ENCODE data around the gene MAP6D1.

MAP6D1 gene

DNA sequence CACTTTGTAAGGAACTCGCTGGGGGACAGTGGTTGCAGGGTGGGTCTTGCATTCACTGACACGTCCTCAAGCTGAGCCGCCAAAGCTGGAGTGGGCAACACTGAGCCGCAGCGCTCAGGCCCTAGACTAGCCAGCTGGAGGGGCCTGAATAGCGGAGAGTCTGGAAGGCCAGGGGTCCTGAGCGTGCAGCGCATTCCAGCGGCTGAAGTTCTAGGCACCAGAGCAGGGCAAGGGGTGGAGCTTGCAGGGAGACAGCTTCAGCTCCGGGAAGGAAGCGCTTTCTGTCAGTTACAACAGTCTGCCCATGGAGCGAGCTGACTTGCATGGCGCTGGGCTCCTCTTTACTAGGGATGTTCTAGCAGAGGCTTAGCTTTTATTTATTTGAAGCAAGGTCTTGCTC is 2.7 kb downstream of the MAP6D1 start:
- no peak for DNase-seq

DNA sequence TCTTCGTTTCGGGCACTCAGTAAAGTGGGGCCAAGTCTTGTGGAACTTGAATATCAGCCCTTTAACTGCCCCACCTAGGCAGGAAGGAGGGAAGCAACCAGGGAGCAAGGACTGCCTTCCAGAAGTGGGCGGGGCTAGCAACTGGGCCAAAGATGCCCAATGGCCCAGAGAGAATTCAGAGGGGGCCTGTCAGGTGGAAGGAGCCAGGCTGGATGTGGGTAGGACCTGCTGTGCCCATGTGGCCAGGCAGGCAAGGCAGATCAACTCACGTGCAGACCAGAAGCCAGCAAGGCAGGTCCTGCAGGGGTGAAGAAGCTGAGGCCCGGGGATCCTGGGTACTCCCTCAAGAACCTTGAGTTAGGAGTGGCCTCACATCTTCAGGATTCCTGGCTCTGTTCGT is 5.5 kb downstream of the MAP6D1 start:
- no peak for DNase-seq

DNA sequence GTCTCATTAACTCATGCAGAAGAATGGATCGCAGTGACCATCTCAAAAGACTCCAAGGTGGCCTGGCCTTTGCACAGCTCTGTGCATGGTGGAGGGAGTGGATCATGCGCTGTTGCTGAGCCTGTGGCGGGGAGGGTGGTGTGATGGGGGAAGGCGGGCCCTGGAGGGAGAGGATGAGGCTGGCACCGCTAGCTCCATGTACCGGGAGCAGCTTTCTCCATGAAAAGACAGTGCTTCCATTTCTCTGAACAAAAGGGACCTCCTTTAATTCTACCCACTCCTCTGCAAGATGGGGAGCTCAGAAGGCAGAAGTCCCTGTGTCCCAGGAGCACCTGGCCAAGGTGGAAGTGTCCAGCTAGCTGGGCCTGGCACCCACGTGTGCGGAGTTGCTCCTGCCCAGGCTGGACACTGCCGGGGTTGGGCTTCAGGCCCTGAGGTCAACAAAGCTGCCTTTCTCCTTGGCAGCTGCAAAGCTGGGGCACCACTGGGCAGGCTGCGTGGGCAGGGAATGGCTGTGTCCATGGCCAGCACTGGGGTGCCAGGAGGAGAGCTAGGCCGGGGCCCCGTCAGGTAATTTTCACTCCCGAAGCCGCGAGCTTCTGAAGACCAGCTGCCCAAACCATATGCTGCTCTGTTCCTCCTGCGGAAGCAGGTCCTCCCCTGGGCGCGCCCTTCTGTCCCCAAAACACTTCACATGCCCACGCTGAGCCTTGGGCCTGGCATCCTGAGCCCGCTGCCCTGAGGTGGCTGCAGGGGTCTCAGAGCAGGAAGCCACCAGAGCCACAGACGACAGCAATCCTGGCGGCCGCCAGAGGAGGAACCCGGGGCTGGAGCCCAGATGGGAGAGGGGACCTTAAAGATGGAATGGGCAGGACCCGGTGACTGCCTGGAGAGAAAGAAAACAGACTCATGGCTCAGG is 6.4 kb downstream of the MAP6D1 start:
- DNase-seq = no peak

DNA sequence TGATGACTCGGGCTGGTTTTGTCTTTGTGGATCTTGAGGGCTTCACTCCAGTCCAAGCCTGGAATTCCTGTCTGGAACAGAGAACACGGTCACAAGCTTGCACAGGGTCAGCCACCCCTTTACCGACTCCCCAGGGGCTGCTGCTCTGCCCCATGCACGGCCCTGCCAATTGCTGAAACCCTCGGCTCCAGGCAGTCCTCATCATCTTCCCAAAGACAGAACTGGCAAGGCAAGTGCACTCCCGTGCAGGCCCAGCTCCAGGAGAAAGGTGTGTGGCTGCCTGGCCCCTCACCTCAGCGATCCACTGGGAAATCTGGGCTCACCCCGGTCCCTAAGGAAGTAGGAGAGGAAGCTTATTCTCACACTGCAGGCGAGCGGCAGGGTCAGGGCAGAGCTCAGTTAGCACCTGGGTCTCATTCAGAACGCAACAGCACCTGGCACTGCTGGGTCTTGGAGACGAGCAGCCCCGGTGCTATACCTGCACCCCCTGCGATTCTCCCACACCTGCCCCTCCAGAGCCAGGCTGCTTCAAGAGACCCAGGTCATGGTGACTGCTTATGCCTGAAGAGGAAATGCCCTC is 7.2 kb downstream of the MAP6D1 start:
- DNase-seq = no peak

GRCh38 chr3:183817639-183818038 is 7.7 kb downstream of the MAP6D1 start:
- DNase-seq = no peak

GRCh38 chr3:183816681-183817510 is 8.5 kb downstream of the MAP6D1 start:
- DNase-seq = no peak

DNA sequence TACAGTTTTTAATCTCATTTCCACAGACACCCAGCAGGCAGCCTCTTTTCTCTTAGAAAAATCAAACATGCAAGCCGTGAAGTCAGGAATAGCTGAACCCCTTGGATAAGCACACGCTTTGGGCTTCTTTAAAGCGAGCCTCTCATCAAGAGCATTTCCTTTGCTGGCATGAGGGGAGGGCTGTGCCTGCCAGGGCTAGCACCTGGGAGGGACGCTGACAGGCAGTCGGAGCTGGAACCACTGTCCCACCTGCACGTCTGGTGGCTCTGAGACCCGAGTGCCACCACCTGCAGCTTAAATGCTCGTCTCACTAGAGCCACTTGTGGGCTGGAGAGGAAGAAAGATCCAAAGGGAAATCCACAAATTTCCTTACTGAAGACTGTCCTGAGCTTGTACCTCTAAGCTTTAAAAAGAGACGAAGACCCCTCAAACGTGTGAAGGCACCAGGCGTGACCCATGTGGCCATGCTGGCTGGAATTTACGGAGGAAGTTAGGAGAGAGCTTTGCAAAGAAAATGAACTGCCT is 9.4 kb downstream of the MAP6D1 start:
- no peak for DNase-seq

DNA sequence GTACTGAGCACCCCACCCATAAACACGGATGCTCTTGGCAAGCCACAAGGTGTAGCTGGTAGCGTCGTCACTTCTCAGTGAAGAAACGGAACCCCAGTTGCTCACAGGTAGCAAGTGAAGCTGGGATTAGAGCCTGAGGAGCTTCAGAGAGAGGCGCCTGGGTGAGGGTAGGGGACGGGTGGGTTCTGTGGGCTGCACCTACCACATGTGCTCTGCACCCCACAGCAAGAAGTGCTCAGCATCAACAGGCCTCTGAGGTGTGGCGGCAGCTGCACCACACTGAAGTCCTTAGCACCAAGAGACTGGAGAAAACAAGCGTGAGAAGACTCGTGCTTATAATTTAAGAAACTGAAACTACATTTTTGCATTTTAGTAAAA is 9.8 kb downstream of the MAP6D1 start:
- peak; percentile 34 for DNase-seq

- DNase-seq = no peak
Measured at GRCh38 chr3:183814240-183814639, 11.1 kb downstream of the MAP6D1 start.

DNA sequence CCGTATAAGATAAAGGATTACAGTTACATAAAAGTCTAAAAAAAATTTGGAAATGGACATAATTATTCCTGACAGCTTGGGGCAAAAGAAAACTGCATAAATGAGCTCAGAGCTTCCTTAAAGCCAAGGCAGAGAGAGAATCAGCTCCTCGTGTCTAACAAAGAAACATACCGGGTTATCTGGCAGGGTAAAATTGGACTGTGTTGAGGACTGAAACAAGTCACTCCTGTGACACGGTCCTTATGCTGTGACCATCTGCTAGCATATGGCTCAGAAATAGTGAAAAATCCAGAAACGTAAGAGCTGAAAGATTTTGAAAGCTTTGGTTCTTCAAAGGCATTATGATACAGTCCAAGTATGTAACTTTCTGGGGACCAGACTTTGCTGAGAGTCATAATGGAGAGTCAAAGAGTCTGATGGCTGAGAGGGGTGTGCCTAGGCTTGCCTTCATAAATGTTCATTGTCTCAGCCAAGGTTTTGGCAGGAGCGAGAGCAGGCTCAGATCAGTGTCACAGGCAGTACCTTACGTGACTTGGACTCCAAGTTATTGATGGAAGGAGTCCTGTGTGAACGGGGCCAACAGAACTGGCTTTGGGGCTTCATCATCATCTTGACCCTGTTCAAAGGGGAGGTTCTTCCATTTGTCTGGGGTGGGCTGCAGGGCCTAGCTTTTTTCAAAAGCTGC is 12.5 kb downstream of the MAP6D1 start:
- DNase-seq = no peak

GRCh38 chr3:183811638-183812037 is 13.7 kb downstream of the MAP6D1 start:
- no peak for DNase-seq

GRCh38 chr3:183810643-183811594 is 14.5 kb downstream of the MAP6D1 start:
- no peak for DNase-seq

DNA sequence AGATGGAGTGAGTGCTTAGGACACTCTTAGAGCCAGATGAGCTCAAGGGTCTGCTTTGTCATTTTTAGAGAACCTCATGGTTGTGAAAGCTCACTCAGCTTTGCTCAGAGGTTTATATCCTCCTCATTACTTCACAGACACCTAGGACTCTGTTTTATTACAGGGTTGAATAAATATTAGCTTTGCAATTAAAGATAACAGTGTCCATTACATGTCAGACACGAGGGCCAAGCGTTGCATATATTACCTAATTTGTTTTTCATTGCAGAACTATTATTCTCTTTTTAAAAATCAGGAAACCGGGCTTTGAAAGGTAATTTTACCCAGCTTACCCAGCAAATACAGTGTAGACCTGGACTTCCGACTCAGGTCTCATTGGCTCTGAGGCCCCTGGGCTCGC is 16.1 kb downstream of the MAP6D1 start:
- no peak for DNase-seq

DNA sequence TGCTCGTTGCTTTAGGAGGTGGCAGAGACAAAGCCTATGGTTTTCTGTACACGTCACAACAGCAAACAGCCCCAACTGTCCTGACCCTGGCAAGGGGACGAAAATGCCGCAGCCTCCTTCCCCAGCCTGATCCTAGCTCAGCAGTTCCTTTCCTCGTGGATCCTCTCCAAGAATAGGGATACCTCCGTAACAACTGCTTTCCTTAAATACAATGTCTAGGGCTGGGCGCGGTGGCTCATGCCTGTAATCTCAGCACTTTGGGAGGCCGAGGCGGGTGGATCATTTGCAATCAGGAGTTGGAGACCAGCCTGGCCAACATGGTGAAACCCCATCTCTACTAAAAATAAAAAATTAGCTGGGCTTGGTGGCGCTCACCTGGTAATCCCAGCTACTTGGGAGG is 17.0 kb downstream of the MAP6D1 start:
- DNase-seq = no peak

- no peak for DNase-seq
Measured at GRCh38 chr3:183807881-183808280, 17.5 kb downstream of the MAP6D1 start.

GRCh38 chr3:183807209-183807728 is 18.1 kb downstream of the MAP6D1 start:
- DNase-seq = no peak

DNA sequence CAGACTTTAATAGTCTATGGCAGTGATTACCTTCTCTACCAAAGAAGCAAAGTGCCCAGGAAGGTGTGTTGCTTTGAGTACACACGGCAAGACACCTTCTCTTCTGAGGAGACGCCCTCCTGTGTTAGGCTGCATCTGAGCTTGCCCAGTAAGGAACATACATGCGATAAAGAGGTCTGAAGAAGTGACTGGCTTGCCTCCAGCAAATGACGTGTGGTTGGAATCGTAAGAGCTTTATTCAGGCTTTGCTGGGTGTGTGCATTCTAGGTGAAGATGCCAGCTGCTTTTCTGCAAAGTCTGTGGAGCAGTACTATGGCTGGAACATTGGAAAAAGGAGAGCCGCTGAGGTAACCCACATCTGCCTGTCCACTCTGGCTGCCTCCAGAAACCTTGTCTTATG is 22.4 kb downstream of the MAP6D1 start:
- DNase-seq = no peak

GRCh38 chr3:183801601-183802000 is 23.8 kb downstream of the MAP6D1 start:
- no peak for DNase-seq

DNA sequence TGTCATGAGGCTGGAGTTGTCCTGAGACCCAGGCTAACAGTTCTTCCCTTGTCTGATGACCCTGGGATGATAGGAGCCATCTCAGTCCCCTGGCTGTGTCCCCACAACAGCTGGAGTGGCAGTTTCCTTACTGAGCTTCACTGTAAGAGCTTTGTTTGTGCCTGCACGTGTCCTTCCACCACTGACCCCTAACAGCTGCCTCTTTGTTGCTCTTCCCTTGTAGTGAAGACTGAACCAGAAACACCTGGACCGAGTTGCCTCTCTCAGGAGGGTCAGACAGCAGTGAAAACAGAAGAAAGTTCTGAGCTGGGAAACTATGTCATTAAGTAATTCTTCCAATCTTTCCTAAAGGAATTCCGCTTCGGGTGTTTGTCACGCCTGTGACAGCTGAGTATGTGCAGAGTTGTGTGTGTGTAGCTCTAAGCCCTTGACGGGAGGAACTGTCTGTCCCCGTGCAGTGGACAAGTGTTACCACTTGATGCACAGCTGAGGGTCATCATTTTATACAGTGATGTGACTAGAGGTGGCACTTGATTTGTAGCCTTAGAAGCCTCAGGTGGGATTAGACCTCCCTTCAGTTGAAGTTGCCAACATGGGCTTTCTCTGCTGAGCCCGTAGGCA is 25.0 kb downstream of the MAP6D1 start:
- DNase-seq = no peak

DNA sequence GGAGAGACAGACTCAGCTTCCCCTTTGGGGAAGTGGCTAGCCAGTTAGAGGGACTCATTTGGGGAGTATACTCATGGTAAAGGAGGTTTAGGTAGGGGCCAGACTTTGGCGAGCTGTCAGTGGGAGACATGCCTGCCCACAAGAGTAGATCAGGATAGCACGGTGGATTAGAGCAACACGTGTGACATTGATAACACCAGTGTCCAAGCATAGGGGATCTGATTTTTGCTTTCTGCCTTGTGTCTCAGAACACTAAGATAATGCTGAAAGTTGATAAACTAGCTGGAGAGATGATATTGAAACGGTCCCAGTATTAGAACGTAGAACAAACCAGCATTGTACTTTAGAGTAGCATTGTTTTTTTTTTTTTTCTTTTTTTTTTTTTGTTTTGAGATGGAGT is 25.9 kb downstream of the MAP6D1 start:
- DNase-seq = no peak

- no peak for DNase-seq
Measured at GRCh38 chr3:183797996-183798395, 27.4 kb downstream of the MAP6D1 start.

Data from CD4-positive, alpha-beta T cell treated with Interleukin-17A for 1 hour (primary cell).